Endodermal cell (in vitro differentiated cells): ENCODE data around the gene LRSAM1. TPM values are rescaled to one million over a fixed set of nuclear protein-coding genes. Genes with fewer than 3 reads are reported as not detected.

Experiments used
- DNase-seq: peaks from one replicate; pipeline ENCODE4 v3.0.0-alpha.2; 2017
- H3K27ac ChIP-seq: 2 replicates; pipeline ENCODE4 v1.5.1; 2013; ENCODE audit warnings: mild to moderate bottlenecking, low read depth, low read length, moderate library complexity
- H3K27me3 ChIP-seq: 2 replicates; pipeline ENCODE4 v1.6.1; 2013; ENCODE audit warnings: mild to moderate bottlenecking, low read length, moderate library complexity; ENCODE audit not compliant: insufficient read depth, control insufficient read depth, poor library complexity, severe bottlenecking
- H3K36me3 ChIP-seq: 2 replicates; pipeline ENCODE4 v1.7.0; 2013; ENCODE audit warnings: mild to moderate bottlenecking, low read length, moderate library complexity; ENCODE audit not compliant: control insufficient read depth, insufficient read depth
- H3K4me1 ChIP-seq: one replicate; pipeline ENCODE4 v1.7.0; 2013; ENCODE audit warnings: low read length; ENCODE audit not compliant: control insufficient read depth, insufficient read depth
- H3K4me3 ChIP-seq: 2 replicates; pipeline ENCODE4 v1.5.1; 2013; ENCODE audit warnings: mild to moderate bottlenecking, low read length, moderate library complexity
- H3K9ac ChIP-seq: 2 replicates; pipeline ENCODE4 v1.6.1; 2013; ENCODE audit warnings: mild to moderate bottlenecking, low read length, moderate library complexity; ENCODE audit not compliant: poor library complexity, severe bottlenecking; ENCODE audit errors: extremely low read depth
- H3K9me3 ChIP-seq: 2 replicates; pipeline ENCODE4 v1.6.1; 2013; ENCODE audit warnings: mild to moderate bottlenecking, low read length, moderate library complexity; ENCODE audit not compliant: control insufficient read depth
- H3K27ac Mint-ChIP-seq: 2 replicates; pipeline ENCODE4 v1.8.0; 2020; ENCODE audit warnings: mixed read lengths
- H3K27me3 Mint-ChIP-seq: 2 replicates; pipeline ENCODE4 v1.8.0; 2021; ENCODE audit warnings: mild to moderate bottlenecking, mixed read lengths; ENCODE audit not compliant: insufficient read depth
- H3K36me3 Mint-ChIP-seq: 2 replicates; pipeline ENCODE4 v1.8.0; 2020; ENCODE audit warnings: low read depth, mixed read lengths
- H3K4me1 Mint-ChIP-seq: 2 replicates; pipeline ENCODE4 v1.8.0; 2020; ENCODE audit warnings: mixed read lengths
- H3K4me3 Mint-ChIP-seq: 2 replicates; pipeline ENCODE4 v1.8.0; 2020; ENCODE audit warnings: mild to moderate bottlenecking, moderate library complexity, mixed read lengths
- H3K9me3 Mint-ChIP-seq: 2 replicates; pipeline ENCODE4 v1.8.0; 2020; ENCODE audit warnings: mild to moderate bottlenecking, mixed read lengths
- CTCF ChIP-seq: fragments of 200-600 bp; sonication (generic); conservative IDR thresholded peaks from 2 replicates; pipeline ENCODE4 v1.5.0; 2021; ENCODE audit warnings: antibody characterized with exemption, mild to moderate bottlenecking
- WGBS, 2 experiments: methylation state at CpG; one replicate each; pipeline versions ENCODE4 v1.1.5 to v1.1.7; 2013; ENCODE audit warnings: missing lambda C conversion rate in 2 of 2, mixed read lengths in 1 of 2; ENCODE audit not compliant: insufficient coverage in 1 of 2, insufficient read length in 1 of 2; 5-methylcytosine and 5-hydroxymethylcytosine counted together
- total RNA-seq, 2 donors: library from RNA; stranded (reverse); fragmentation: NEBNext Ultra II Directional in 1 of 2; extraction: Animal tissue kit (Norgen Biotek cat#: 25700) in 1 of 2; gene quantifications; 2 replicates in 1 of 2; 3 replicates in 1 of 2; pipeline ENCODE4 v1.2.1, GENCODE V29; 2021

The LRSAM1 gene
- total RNA-seq, 2 donors from 2014 or later = 18.4 to 19.8 TPM

- Mint-ChIP-seq H3K36me3 (peaks cover 7% of the 10 kb centered on the region), H3K4me3 (no peak overlapping the region), H3K27me3 (no peaks in the 10 kb centered on the region), H3K9me3 (no peaks in the 10 kb centered on the region), H3K27ac (no peak overlapping the region), H3K4me1 (peaks cover 11% of the 10 kb centered on the region)
- Histone ChIP-seq H3K4me1 (peaks cover 6% of the 10 kb centered on the region), H3K9me3 (no peaks in the 10 kb centered on the region), H3K4me3 (no peak overlapping the region), H3K9ac (no peak overlapping the region), H3K27ac (no peak overlapping the region), H3K27me3 (no peaks in the 10 kb centered on the region), H3K36me3 (no peaks in the 10 kb centered on the region)
- 67 to 72% methylated on average over 8 to 12 of the region's 12 CpGs for WGBS, 2 experiments
- peak; percentile 75 for TF ChIP-seq CTCF
- DNase-seq = peak; percentile 93
These were observed 33.3 kb upstream of the LRSAM1 start for GRCh38 chr9:127418037-127418471.

GRCh38 chr9:127419348-127419747 lies 32.0 kb upstream of the LRSAM1 start:
- H3K27ac Mint-ChIP-seq = peak overlapping the region; percentile 21
- no peaks in the 10 kb centered on the region for H3K9me3 Mint-ChIP-seq
- Histone ChIP-seq H3K9ac (no peak overlapping the region), H3K36me3 (no peaks in the 10 kb centered on the region), H3K4me1 (peaks cover 6% of the 10 kb centered on the region), H3K9me3 (no peaks in the 10 kb centered on the region), H3K27ac (no peak overlapping the region), H3K27me3 (no peaks in the 10 kb centered on the region), H3K4me3 (no peak overlapping the region)
- DNase-seq = no peak
- TF ChIP-seq CTCF = no peak
- H3K4me3 Mint-ChIP-seq = no peak overlapping the region
- H3K4me1 Mint-ChIP-seq = peaks cover 15% of the 10 kb centered on the region
- no peaks in the 10 kb centered on the region for H3K27me3 Mint-ChIP-seq
- H3K36me3 Mint-ChIP-seq = peaks cover 2% of the 10 kb centered on the region
- 90 to 95% methylated on average over 6 of the region's 6 CpGs for WGBS, 2 experiments

- Histone ChIP-seq H3K9me3 (no peaks in the 10 kb centered on the region), H3K36me3 (no peaks in the 10 kb centered on the region), H3K4me1 (peaks cover 6% of the 10 kb centered on the region), H3K27me3 (no peaks in the 10 kb centered on the region), H3K27ac (no peak overlapping the region), H3K9ac (no peak overlapping the region), H3K4me3 (no peak overlapping the region)
- no peak for DNase-seq
- H3K27ac Mint-ChIP-seq = no peak overlapping the region
- no peaks in the 10 kb centered on the region for H3K9me3 Mint-ChIP-seq
- H3K36me3 Mint-ChIP-seq = peaks cover 2% of the 10 kb centered on the region
- H3K4me3 Mint-ChIP-seq = no peak overlapping the region
- peaks cover 20% of the 10 kb centered on the region for H3K4me1 Mint-ChIP-seq
- no peaks in the 10 kb centered on the region for H3K27me3 Mint-ChIP-seq
- no peak for TF ChIP-seq CTCF
- 91 to 100% methylated on average over 5 to 7 of the region's 7 CpGs for WGBS, 2 experiments
These were observed 30.3 kb upstream of the LRSAM1 start for GRCh38 chr9:127421057-127421456.
